GM06990 (cell line): ENCODE data around the gene PYGB.

Source experiments
- DNase-seq: peaks from one replicate; pipeline ENCODE4 v3.0.0-alpha.2; 2011; ENCODE audit not compliant: insufficient read length; ENCODE audit errors: extremely low read depth
- H3K27me3 ChIP-seq: replicated peaks from 2 replicates; pipeline ENCODE4 v1.6.0; 2011; ENCODE audit warnings: low read length; ENCODE audit not compliant: control insufficient read depth, insufficient read depth
- H3K36me3 ChIP-seq: 2 replicates; pipeline ENCODE4 v1.5.1; 2011; ENCODE audit warnings: low read length; ENCODE audit not compliant: control insufficient read depth, insufficient read depth
- H3K4me3 ChIP-seq: replicated peaks from 2 replicates; pipeline ENCODE4 v1.5.1; 2011; ENCODE audit warnings: low read depth, mild to moderate bottlenecking, control low read depth, low read length
- CTCF ChIP-seq: IDR thresholded peaks from 2 replicates; pipeline ENCODE4 v1.5.1; 2011; ENCODE audit warnings: low read length, control low read depth, mild to moderate bottlenecking, inconsistent platforms; ENCODE audit not compliant: insufficient read depth, poor library complexity, severe bottlenecking

The PYGB gene

GRCh38 chr20:25287631-25288290, 39.9 kb downstream of the PYGB start:
- Histone ChIP-seq H3K36me3 (peaks cover 36% of the 10 kb centered on the region), H3K27me3 (no peaks in the 10 kb centered on the region), H3K4me3 (no peak overlapping the region)
- DNase-seq = no peak
- TF ChIP-seq CTCF = no peak

- Histone ChIP-seq H3K4me3 (no peak overlapping the region), H3K27me3 (no peaks in the 10 kb centered on the region), H3K36me3 (peaks cover 30% of the 10 kb centered on the region)
- DNase-seq = no peak
- no peak for TF ChIP-seq CTCF
Observed at GRCh38 chr20:25288291-25289181, 40.7 kb downstream of the PYGB start.

DNA sequence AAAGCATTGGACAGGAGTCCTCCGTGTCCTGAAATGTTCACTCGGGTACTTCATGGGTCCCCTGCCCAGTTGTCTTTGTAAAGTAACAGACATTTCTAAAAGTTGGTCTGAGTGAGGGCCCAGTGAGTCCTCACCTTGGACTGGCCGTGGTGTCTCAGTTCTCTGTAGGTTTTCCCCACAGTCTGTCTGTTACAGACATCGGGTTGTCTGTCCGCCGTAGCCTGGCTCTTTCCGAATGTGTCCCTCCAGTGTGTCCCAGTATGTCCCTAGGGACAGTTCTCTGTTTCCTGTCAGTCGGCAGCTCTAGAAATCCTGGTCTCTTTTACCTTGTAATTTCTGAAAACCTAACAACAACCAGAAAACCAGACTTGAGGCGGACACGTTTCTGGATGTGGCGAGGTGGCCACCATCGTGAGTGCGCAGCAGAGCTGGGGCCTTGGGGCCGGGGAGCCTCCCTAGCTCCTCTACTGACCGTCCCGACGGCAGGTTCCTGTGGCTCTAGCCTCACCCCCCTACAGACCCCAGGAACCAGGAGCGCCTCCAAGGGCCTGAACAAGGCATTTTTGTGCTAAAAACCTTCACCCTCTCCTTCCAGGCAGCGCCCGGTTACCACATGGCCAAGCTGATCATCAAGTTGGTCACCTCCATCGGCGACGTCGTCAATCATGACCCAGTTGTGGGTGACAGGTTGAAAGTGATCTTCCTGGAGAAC, 42.2 kb downstream of the PYGB start:
- no peak for DNase-seq
- H3K27me3 ChIP-seq = no peaks in the 10 kb centered on the region
- peaks cover 26% of the 10 kb centered on the region for H3K36me3 ChIP-seq
- H3K4me3 ChIP-seq = no peak overlapping the region
- TF ChIP-seq CTCF = no peak

- TF ChIP-seq CTCF = no peak
- Histone ChIP-seq H3K36me3 (peaks cover 20% of the 10 kb centered on the region), H3K27me3 (no peaks in the 10 kb centered on the region), H3K4me3 (no peak overlapping the region)
- DNase-seq = no peak
Observed at GRCh38 chr20:25290646-25291431, 43.0 kb downstream of the PYGB start.

DNA sequence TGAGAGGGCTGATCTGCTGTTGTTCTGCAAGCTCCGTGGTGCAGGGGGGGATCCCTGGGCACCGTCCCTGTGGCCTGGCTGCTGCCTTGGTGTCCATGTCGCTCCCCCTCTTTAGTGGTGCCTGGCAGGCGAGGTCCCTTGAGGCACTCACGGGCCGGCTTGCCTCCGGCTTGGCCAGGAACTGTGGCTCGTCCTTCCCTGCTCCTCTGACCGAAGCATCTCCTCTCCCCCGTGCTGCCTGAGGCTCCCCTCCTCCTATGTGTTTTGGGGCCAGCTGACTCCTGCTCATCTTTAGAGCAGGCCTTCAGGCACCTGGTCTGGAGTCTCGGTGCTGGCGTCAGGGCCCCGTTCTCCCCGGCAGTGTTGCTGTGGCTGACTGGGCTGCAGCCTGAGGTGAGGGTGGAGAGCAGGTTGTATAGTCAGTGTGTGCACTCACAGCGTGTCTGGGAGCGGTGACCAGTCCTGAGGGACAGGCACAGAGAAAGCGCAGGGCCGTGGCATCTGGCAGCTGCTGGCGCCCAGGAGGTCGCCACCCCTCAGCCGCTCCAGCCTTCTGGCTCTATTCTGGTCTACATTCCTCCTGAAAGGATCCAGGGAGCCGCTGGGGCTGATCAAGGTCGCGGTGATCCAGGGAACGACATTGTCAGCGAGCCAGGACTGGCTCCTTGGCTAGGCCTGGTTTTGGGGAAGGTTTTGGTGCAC, 43.7 kb downstream of the PYGB start:
- Histone ChIP-seq H3K4me3 (no peak overlapping the region), H3K27me3 (no peaks in the 10 kb centered on the region), H3K36me3 (peaks cover 19% of the 10 kb centered on the region)
- DNase-seq = no peak
- TF ChIP-seq CTCF = no peak
